Body of pancreas (tissue), 4 donors: ENCODE results near the gene AJM1.
A peak's percentile ranks its signal among the peaks of the same experiment; 100 is the strongest.

Experiments
- CTCF ChIP-seq, 7 experiments: fragments of 450-650 bp in 4 of 7; fragments of 200-600 bp in 3 of 7; sonication (generic) in 3 of 7; IDR thresholded peaks; one replicate each; pipeline ENCODE4 v1.5.1; 2016 to 2019; ENCODE audit warnings: antibody characterized with exemption in 7 of 7
- POLR2A ChIP-seq, 3 donors: fragments of 450-650 bp; IDR thresholded peaks; one replicate each; pipeline ENCODE4 v1.6.1; 2016; ENCODE audit warnings: antibody characterized with exemption in 3 of 3, mild to moderate bottlenecking in 2 of 3

- TF ChIP-seq POLR2A (IDR thresholded peaks at IDR 0.05): peak; percentile 16 to 69 (median 61)
- peak in 2 of 7 experiments; percentile 3 to 26 for TF ChIP-seq CTCF (IDR thresholded peaks at IDR 0.05)
These were observed 34.8 kb upstream of the AJM1 start, which contains the start of gene RABL6 for GRCh38 chr9:136807281-136808074.
